H1 (cell line): ENCODE data around the gene SNX13. TPM values are rescaled to one million over a fixed set of nuclear protein-coding genes. Genes with fewer than 3 reads are reported as not detected.

ENCODE experiments used
- CTCF ChIA-PET: fragments of 300-600 bp; sonication (Branson Sonifier 250); formaldehyde crosslinking; loops from one replicate; lab custom pipeline; 2021; ENCODE audit not compliant: partially characterized antibody; lab: Charles Lee
- POLR2A ChIA-PET: fragments of 300-600 bp; sonication (Branson Sonifier 250); formaldehyde crosslinking; loops from one replicate; lab custom pipeline; 2021; ENCODE audit warnings: inconsistent platforms; ENCODE audit not compliant: partially characterized antibody; lab: Charles Lee
- DNase-seq, 2 experiments: peaks; one replicate each; pipeline versions ENCODE4 v3.0.0 to v3.0.0-alpha.2; 2010 to 2022; ENCODE audit warnings: low spot score in 2 of 2, low read depth in 1 of 2, mixed read lengths in 1 of 2
- FAIRE-seq: peaks from 2 replicates; lab custom pipeline; 2011; peaks lifted over from hg19 to GRCh38; lab: Jason Lieb, UNC
- H2AFZ ChIP-seq: 2 replicates; pipeline ENCODE4 v1.8.1; 2012; ENCODE audit warnings: low read length, inconsistent platforms
- H2AK5ac ChIP-seq: 2 replicates; pipeline ENCODE4 v1.6.1; 2013; ENCODE audit warnings: low read depth, low read length
- H2BK120ac ChIP-seq: replicated peaks from 2 replicates; pipeline ENCODE3; 2013; ENCODE audit warnings: low read depth, low read length, inconsistent platforms
- H2BK12ac ChIP-seq: 2 replicates; pipeline ENCODE4 v1.6.1; 2013; ENCODE audit warnings: low read depth, low read length
- H2BK15ac ChIP-seq: 2 replicates; pipeline ENCODE4 v1.6.1; 2013; ENCODE audit warnings: low read length
- H2BK20ac ChIP-seq: 2 replicates; pipeline ENCODE4 v1.6.1; 2013; ENCODE audit warnings: low read length
- H2BK5ac ChIP-seq: 2 replicates; pipeline ENCODE4 v1.6.1; 2013; ENCODE audit warnings: low read depth, low read length
- H3K14ac ChIP-seq: 2 replicates; pipeline ENCODE4 v1.6.1; 2013; ENCODE audit warnings: inconsistent platforms; ENCODE audit not compliant: insufficient read length
- H3K18ac ChIP-seq: 2 replicates; pipeline ENCODE4 v1.6.1; 2013; ENCODE audit warnings: low read length; ENCODE audit errors: extremely low read depth
- H3K23ac ChIP-seq: 2 replicates; pipeline ENCODE4 v1.6.1; 2013; ENCODE audit warnings: inconsistent platforms; ENCODE audit not compliant: insufficient read length
- H3K23me2 ChIP-seq: 2 replicates; pipeline ENCODE4 v1.6.1; 2013; ENCODE audit warnings: low read depth, low read length
- H3K27ac ChIP-seq: 2 replicates; pipeline ENCODE4 v1.6.1; 2011; ENCODE audit warnings: low read depth, low read length, inconsistent platforms
- H3K27me3 ChIP-seq, 4 experiments: replicated peaks in 1 of 4; 1 replicate in 1 of 4; 2 replicates in 3 of 4; pipeline versions ENCODE4 v1.6.1 to v1.8.1; 2011 to 2013; ENCODE audit warnings: low read length in 3 of 4, mild to moderate bottlenecking in 3 of 4, inconsistent platforms in 2 of 4, mixed read lengths in 2 of 4, moderate library complexity in 1 of 4; ENCODE audit not compliant: control insufficient read depth in 3 of 4, insufficient read depth in 3 of 4; ENCODE audit errors: extremely low read depth in 1 of 4
- H3K36me3 ChIP-seq, 4 experiments: 2 replicates each; pipeline versions ENCODE4 v1.6.1 to v1.8.1; 2011 to 2013; ENCODE audit warnings: mild to moderate bottlenecking in 4 of 4, low read length in 3 of 4, moderate library complexity in 2 of 4, control low read depth in 1 of 4, inconsistent platforms in 1 of 4; ENCODE audit not compliant: insufficient read depth in 4 of 4, control insufficient read depth in 2 of 4
- H3K4ac ChIP-seq: replicated peaks from 2 replicates; pipeline ENCODE3; 2013; ENCODE audit warnings: low read length, low read depth, mixed read lengths, inconsistent platforms; ENCODE audit not compliant: insufficient read length
- H3K4me1 ChIP-seq, 4 experiments: replicated peaks in 1 of 4; 1 replicate in 1 of 4; 2 replicates in 3 of 4; pipeline versions ENCODE4 v1.6.1 to v1.8.1; 2011 to 2013; ENCODE audit warnings: low read length in 3 of 4, inconsistent platforms in 2 of 4, mixed read lengths in 1 of 4; ENCODE audit not compliant: insufficient read depth in 4 of 4, control insufficient read depth in 3 of 4
- H3K4me2 ChIP-seq, 2 experiments: 2 replicates each; pipeline versions ENCODE4 v1.6.1 to v1.8.1; 2011 to 2013; ENCODE audit warnings: low read depth in 2 of 2, low read length in 2 of 2, control low read depth in 1 of 2, inconsistent platforms in 1 of 2, mild to moderate bottlenecking in 1 of 2; ENCODE audit not compliant: insufficient read depth in 1 of 2
- H3K4me3 ChIP-seq, 4 experiments: fragments of 200-600, 300-600 bp in 1 of 4; sonication (generic), shearing (Covaris generic), sonication (Bioruptor Twin) in 1 of 4; 2 replicates each; pipeline versions ENCODE4 v1.5.1 to v1.8.1; 2011 to 2016; ENCODE audit warnings: low read length in 4 of 4, low read depth in 3 of 4, control low read depth in 2 of 4, inconsistent platforms in 2 of 4, mild to moderate bottlenecking in 2 of 4, mixed read lengths in 1 of 4, moderate library complexity in 1 of 4; ENCODE audit not compliant: insufficient read depth in 2 of 4; ENCODE audit errors: extremely low read depth in 1 of 4
- H3K56ac ChIP-seq: replicated peaks from 2 replicates; pipeline ENCODE3; 2013; ENCODE audit warnings: low read depth, mild to moderate bottlenecking, mixed read lengths, low read length, inconsistent platforms; ENCODE audit not compliant: insufficient read length
- H3K79me1 ChIP-seq: 2 replicates; pipeline ENCODE4 v1.6.1; 2013; ENCODE audit warnings: low read depth, low read length, control low read depth
- H3K79me2 ChIP-seq, 2 experiments: 2 replicates each; pipeline versions ENCODE4 v1.6.1 to v1.8.1; 2012 to 2013; ENCODE audit warnings: low read length in 2 of 2, mild to moderate bottlenecking in 2 of 2, inconsistent platforms in 1 of 2; ENCODE audit not compliant: insufficient read depth in 2 of 2, control insufficient read depth in 1 of 2
- H3K9ac ChIP-seq, 4 experiments: replicated peaks in 1 of 4; 1 replicate in 1 of 4; 2 replicates in 3 of 4; pipeline versions ENCODE4 v1.6.1 to v1.8.1; 2011 to 2013; ENCODE audit warnings: low read depth in 3 of 4, low read length in 3 of 4, control low read depth in 2 of 4, mild to moderate bottlenecking in 2 of 4, moderate library complexity in 2 of 4, inconsistent platforms in 1 of 4; ENCODE audit errors: extremely low read depth in 1 of 4
- H3K9me3 ChIP-seq, 2 experiments: 2 replicates each; pipeline versions ENCODE4 v1.6.1 to v1.8.1; 2012 to 2013; ENCODE audit warnings: mild to moderate bottlenecking in 2 of 2, moderate library complexity in 2 of 2, control low read depth in 1 of 2, inconsistent platforms in 1 of 2, low read depth in 1 of 2, low read length in 1 of 2, mixed read lengths in 1 of 2; ENCODE audit not compliant: insufficient read depth in 2 of 2
- H4K20me1 ChIP-seq, 2 experiments: replicated peaks in 1 of 2; 2 replicates each; pipeline versions ENCODE3 to v1.8.1; 2011 to 2013; ENCODE audit warnings: inconsistent platforms in 2 of 2, low read length in 2 of 2, mild to moderate bottlenecking in 1 of 2; ENCODE audit not compliant: insufficient read depth in 2 of 2, control insufficient read depth in 1 of 2
- H4K5ac ChIP-seq: 2 replicates; pipeline ENCODE4 v1.6.1; 2013; ENCODE audit warnings: low read length, low read depth, mixed read lengths, inconsistent platforms; ENCODE audit not compliant: insufficient read length
- H4K8ac ChIP-seq: 2 replicates; pipeline ENCODE4 v1.8.0; 2013; ENCODE audit warnings: mild to moderate bottlenecking, moderate library complexity, low read length, inconsistent platforms; ENCODE audit not compliant: insufficient read depth; ENCODE audit errors: extremely low read depth
- H4K91ac ChIP-seq: replicated peaks from 2 replicates; pipeline ENCODE3; 2013; ENCODE audit warnings: low read length, mixed read lengths, inconsistent platforms; ENCODE audit not compliant: insufficient read length
- CBX8 ChIP-seq: fragments of 300-800, 300-1000 bp; sonication (generic); IDR thresholded peaks from 2 replicates; pipeline ENCODE4 v1.7.1; 2016; ENCODE audit warnings: low read depth, low read length, borderline replicate concordance
- CREB1 ChIP-seq: IDR thresholded peaks from 2 replicates; pipeline ENCODE4 v1.6.1; 2012; ENCODE audit warnings: inconsistent platforms
- GTF2F1 ChIP-seq: IDR thresholded peaks from 2 replicates; pipeline ENCODE4 v1.6.1; 2012; ENCODE audit warnings: low read depth, low read length, improper control_type of control experiment, borderline replicate concordance
- YY1 ChIP-seq: IDR thresholded peaks from 2 replicates; pipeline ENCODE4 v1.6.1; 2011; ENCODE audit warnings: low read depth, mild to moderate bottlenecking, low read length
- WGBS, 2 experiments: shearing (Covaris generic) in 1 of 2; methylation state at CpG; one replicate each; pipeline versions ENCODE4 v1.1.6 to v1.1.7; 2013 to 2015; ENCODE audit warnings: low lambda C conversion rate in 2 of 2, mixed read lengths in 2 of 2, inconsistent platforms in 1 of 2, low coverage in 1 of 2, missing lambda C conversion rate in 1 of 2; ENCODE audit not compliant: insufficient replicate concordance in 2 of 2, insufficient coverage in 1 of 2, insufficient read length in 1 of 2; ENCODE audit errors: extremely low coverage in 1 of 2, missing lambda C conversion rate in 1 of 2; 5-methylcytosine and 5-hydroxymethylcytosine counted together
- polyA plus RNA-seq, 7 experiments: library from polyadenylated mRNA; depleted of rRNA in 3 of 7; stranded (reverse) in 5 of 7; unstranded in 2 of 7; fragments of >200 nt in 5 of 7; fragments of 200-250 nt in 2 of 7; gene quantifications; 1 replicate in 5 of 7; 2 replicates in 1 of 7; 4 replicates in 1 of 7; pipeline versions ENCODE4 v1.2.1 to v1.2.3, GENCODE V29; 2011 to 2013; ENCODE audit warnings: missing spikeins in 2 of 7, mixed read lengths in 2 of 7
- total RNA-seq: library from RNA; stranded (reverse); fragmentation: NEBNext Ultra II Directional; extraction: Animal tissue kit (Norgen Biotek cat#: 25700); gene quantifications from 2 replicates; pipeline ENCODE4 v1.2.1, GENCODE V29; 2021

Gene SNX13
- total and polyA plus RNA-seq, 2 of the 8 experiments (the other 6 are each of a cell fraction or from before 2014, with no cell fraction given) = 5.5 to 27.4 TPM

DNA sequence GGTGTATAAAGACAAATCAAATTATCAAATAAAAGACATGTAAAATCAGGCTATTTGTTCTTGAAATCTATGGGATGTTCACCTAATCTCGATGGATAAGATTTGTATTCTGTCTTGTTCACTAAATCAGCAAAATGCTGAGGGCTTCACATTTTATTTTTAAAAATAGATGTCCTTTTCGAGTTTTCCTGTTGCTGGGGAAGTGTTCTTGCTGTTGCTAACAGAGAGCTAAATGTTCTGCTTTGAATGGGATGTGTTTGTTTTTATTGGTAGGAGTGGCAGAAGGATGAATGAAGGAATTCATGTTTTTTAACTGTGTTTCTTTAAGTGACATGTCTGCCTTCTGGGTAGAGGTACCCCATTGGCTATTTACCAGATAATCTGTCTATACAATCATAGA, 7.3 kb upstream of the SNX13 start:
- Histone ChIP-seq H4K5ac (no peak overlapping the region), H3K79me1 (no peaks in the 10 kb centered on the region), H3K23ac (no peak overlapping the region), H2AK5ac (no peak overlapping the region), H3K18ac (no peak overlapping the region), H3K27me3 (no peaks in the 10 kb centered on the region), H2BK15ac (no peak overlapping the region), H3K4me2 (no peak overlapping the region), H3K23me2 (no peaks in the 10 kb centered on the region), H3K79me2 (no peaks in the 10 kb centered on the region), H2BK5ac (no peak overlapping the region), H3K27ac (no peak overlapping the region), H2AFZ (no peak overlapping the region)
- 75% methylated on average over 2 of the region's 2 CpGs; no CpG with 5 or more reads in 1 of the 2 experiments for WGBS, 2 experiments
- DNase-seq = no peak
- TF ChIP-seq GTF2F1 (no peak), CBX8 (no peak), YY1 (no peak), CREB1 (no peak)
- TF ChIP-seq, all 59 proteins: peak for 0
- ChIA-PET CTCF (interaction anchor here (0.6 to 1.4 kb wide), 2 partner anchors 16 to 177 kb away, joined by 3 to 4 read pairs; no protein-coding TSS in a partner anchor), POLR2A (no interaction called here)
- Histone ChIP-seq H3K9ac (no peak overlapping the region), H3K9me3 (no peaks in the 10 kb centered on the region), H4K8ac (no peak overlapping the region), H2BK12ac (no peak overlapping the region), H2BK20ac (no peak overlapping the region), H3K56ac (no peak overlapping the region), H2BK120ac (no peak overlapping the region), H3K4ac (no peak overlapping the region), H3K36me3 (no peaks in the 10 kb centered on the region), H3K4me1 (no peaks in the 10 kb centered on the region), H3K4me3 (no peak overlapping the region), H3K14ac (no peak overlapping the region), H4K91ac (no peak overlapping the region), H4K20me1 (no peaks in the 10 kb centered on the region)
- no peak for FAIRE-seq
